CD4-positive, alpha-beta T cell (primary cell): Measurements from ENCODE around the gene NVL. TPM values are rescaled to one million over a fixed set of nuclear protein-coding genes. Genes with fewer than 3 reads are reported as not detected.

Experiments used
- ATAC-seq: fragments of 200-7000 bp; cut with Tn5 transposase; one replicate; pipeline ENCODE4 v1.10.0; 2022; ENCODE audit warnings: mild to moderate bottlenecking; ENCODE audit not compliant: poor library complexity
- CTCF ChIA-PET: fragments of 350-600 bp; sonication (Branson Sonifier 250); formaldehyde crosslinking; loops from one replicate; lab custom pipeline; 2021; ENCODE audit warnings: antibody characterized with exemption, inconsistent platforms; lab: Charles Lee
- POLR2A ChIA-PET: fragments of 350-600 bp; sonication (Branson Sonifier 250); formaldehyde crosslinking; loops from one replicate; lab custom pipeline; 2021; ENCODE audit warnings: antibody characterized with exemption, inconsistent platforms; lab: Charles Lee
- DNase-seq, 14 experiments: peaks; one replicate each; pipeline ENCODE4 v3.0.0-alpha.2; 2013 to 2020; ENCODE audit warnings: mixed read lengths in 2 of 14
- H3K27ac ChIP-seq, 2 donors: one replicate each; pipeline versions ENCODE4 v1.5.1 to v1.7.0; 2013; ENCODE audit warnings: low read length in 2 of 2, low read depth in 1 of 2, mild to moderate bottlenecking in 1 of 2
- H3K27me3 ChIP-seq, 2 experiments: 1 replicate in 1 of 2; 2 replicates in 1 of 2; pipeline versions ENCODE4 v1.6.1 to v1.7.0; 2013; ENCODE audit warnings: low read length in 2 of 2, control low read depth in 1 of 2, mild to moderate bottlenecking in 1 of 2, moderate library complexity in 1 of 2; ENCODE audit not compliant: insufficient read depth in 2 of 2, control insufficient read depth in 1 of 2
- H3K36me3 ChIP-seq: one replicate; pipeline ENCODE4 v1.6.1; 2013; ENCODE audit warnings: low read length, control low read depth; ENCODE audit not compliant: insufficient read depth
- H3K4me1 ChIP-seq: one replicate; pipeline ENCODE4 v1.6.1; 2013; ENCODE audit warnings: low read length, control low read depth; ENCODE audit not compliant: insufficient read depth
- H3K4me3 ChIP-seq: one replicate; pipeline ENCODE4 v1.5.1; 2013; ENCODE audit warnings: mild to moderate bottlenecking, low read length, moderate library complexity
- H3K9me3 ChIP-seq, 2 experiments: 1 replicate in 1 of 2; 2 replicates in 1 of 2; pipeline versions ENCODE4 v1.6.1 to v1.7.0; 2013; ENCODE audit warnings: low read length in 2 of 2, mild to moderate bottlenecking in 2 of 2, control low read depth in 1 of 2, moderate library complexity in 1 of 2; ENCODE audit not compliant: control insufficient read depth in 1 of 2, insufficient read depth in 1 of 2
- H3K27ac Mint-ChIP-seq: one replicate; pipeline ENCODE4 v1.8.0; 2020; ENCODE audit warnings: mixed read lengths
- H3K27me3 Mint-ChIP-seq: one replicate; pipeline ENCODE4 v1.8.0; 2021; ENCODE audit warnings: mixed read lengths
- H3K36me3 Mint-ChIP-seq: one replicate; pipeline ENCODE4 v1.8.0; 2021; ENCODE audit warnings: low read depth, mixed read lengths
- H3K4me1 Mint-ChIP-seq: one replicate; pipeline ENCODE4 v1.8.0; 2021; ENCODE audit warnings: low read depth, mixed read lengths
- H3K4me3 Mint-ChIP-seq: one replicate; pipeline ENCODE4 v1.8.0; 2020; ENCODE audit warnings: mild to moderate bottlenecking, mixed read lengths
- H3K9me3 Mint-ChIP-seq: one replicate; pipeline ENCODE4 v1.8.0; 2020; ENCODE audit warnings: mixed read lengths
- intact Hi-C, 2 experiments: fragments of 100-400 bp; cut with DNase I in 1 of 2; cut with micrococcal nuclease in 1 of 2; formaldehyde crosslinking; loops; one replicate each; pipeline versions ENCODE4 v1.15.1 to v1.9.0; 2023 to 2025; cut with DNase I, micrococcal nuclease
- microRNA-seq: library from miRNA; unstranded; fragments of <30 nt; microRNA quantifications from one replicate; pipeline ENCODE4 v1.2.0, GENCODE V29; 2021; ENCODE audit warnings: borderline microRNAs expressed, borderline replicate concordance
- total RNA-seq, 174 experiments: library from RNA in 2 of 174; stranded (reverse) in 2 of 174; gene quantifications; one replicate each; pipeline ENCODE4 v1.2.3 and lab custom pipeline; 2021 to 2026
- TF ChIP-seq, protein P1 (sequence below): fragments of 200-600 bp; IDR thresholded peaks from one replicate; pipeline ENCODE4 v1.8.0; 2022; ENCODE audit warnings: antibody characterized with exemption, mild to moderate bottlenecking

NVL gene
- total RNA-seq, 2 experiments from 2014 or later: 14.9 to 18.5 TPM

DNA sequence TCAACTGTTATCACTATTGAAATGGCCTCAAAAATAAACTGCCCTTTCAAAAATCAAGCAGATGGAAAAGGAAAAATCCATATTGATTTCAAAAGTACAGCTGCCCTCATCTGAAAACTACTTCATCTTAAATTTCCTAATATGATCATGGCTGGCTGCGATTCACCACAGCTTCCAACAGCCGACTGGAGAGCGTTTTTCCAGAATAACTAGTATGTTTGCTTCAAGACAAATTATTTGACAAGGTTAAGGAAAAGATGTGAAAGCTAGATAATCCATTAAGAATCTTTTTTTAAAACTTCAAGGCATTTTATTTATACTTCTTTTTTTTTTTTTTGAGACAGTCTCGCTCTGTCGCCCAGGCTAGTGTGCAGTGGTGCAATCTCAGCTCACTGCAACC, 151.1 kb downstream of the NVL start:
- Histone ChIP-seq H3K4me3 (no peak overlapping the region), H3K4me1 (peaks cover 18% of the 10 kb centered on the region), H3K27ac (no peak overlapping the region), H3K9me3 (no peaks in the 10 kb centered on the region), H3K36me3 (no peaks in the 10 kb centered on the region), H3K27me3 (no peaks in the 10 kb centered on the region)
- Mint-ChIP-seq H3K4me1 (peaks cover 23% of the 10 kb centered on the region), H3K4me3 (no peak overlapping the region), H3K9me3 (no peaks in the 10 kb centered on the region), H3K27ac (no peak overlapping the region), H3K27me3 (no peaks in the 10 kb centered on the region), H3K36me3 (peaks cover 9% of the 10 kb centered on the region)
- TF ChIP-seq, protein P1, sequence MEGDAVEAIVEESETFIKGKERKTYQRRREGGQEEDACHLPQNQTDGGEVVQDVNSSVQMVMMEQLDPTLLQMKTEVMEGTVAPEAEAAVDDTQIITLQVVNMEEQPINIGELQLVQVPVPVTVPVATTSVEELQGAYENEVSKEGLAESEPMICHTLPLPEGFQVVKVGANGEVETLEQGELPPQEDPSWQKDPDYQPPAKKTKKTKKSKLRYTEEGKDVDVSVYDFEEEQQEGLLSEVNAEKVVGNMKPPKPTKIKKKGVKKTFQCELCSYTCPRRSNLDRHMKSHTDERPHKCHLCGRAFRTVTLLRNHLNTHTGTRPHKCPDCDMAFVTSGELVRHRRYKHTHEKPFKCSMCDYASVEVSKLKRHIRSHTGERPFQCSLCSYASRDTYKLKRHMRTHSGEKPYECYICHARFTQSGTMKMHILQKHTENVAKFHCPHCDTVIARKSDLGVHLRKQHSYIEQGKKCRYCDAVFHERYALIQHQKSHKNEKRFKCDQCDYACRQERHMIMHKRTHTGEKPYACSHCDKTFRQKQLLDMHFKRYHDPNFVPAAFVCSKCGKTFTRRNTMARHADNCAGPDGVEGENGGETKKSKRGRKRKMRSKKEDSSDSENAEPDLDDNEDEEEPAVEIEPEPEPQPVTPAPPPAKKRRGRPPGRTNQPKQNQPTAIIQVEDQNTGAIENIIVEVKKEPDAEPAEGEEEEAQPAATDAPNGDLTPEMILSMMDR: no peak
- DNase-seq (no peak), ATAC-seq (no peak)
- CTCF ChIA-PET: no interaction called here
- intact Hi-C loops: no loop called here
- POLR2A ChIA-PET: interaction anchor here (1.2 to 2.0 kb wide), 2 partner anchors 10 to 17 kb away, joined by 3 to 4 read pairs; no protein-coding TSS in a partner anchor

DNA sequence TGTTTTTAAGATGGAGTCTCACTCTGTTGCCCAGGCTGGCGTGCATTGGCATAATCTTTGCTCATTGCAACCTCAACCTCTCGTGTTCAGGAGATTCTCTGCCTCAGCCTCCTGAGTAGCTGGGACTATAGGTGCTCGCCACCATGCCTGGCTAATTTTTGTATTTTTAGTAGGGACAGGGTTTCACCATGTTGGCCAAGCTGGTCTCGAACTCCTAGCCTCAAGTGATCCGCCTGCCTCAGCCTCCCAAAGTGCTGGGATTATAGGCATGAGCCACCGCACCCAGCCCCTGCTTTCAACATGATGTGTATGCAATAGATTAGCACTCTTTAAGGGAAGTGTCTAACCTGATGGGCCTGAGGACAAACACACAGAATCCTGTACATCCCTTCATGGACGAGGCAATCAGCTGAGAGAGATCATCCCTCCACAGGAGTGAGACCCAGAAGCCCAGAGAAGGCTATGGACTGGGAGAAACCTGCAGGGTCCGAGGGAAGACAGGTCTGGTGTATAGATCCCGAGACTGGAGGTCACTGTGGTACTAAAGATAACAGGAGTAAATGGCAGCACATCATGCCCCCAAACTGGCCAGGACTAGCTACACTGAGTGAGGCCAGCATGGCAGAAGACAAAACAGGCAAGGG, 152.5 kb downstream of the NVL start:
- CTCF ChIA-PET: no interaction called here
- Mint-ChIP-seq H3K4me3 (no peak overlapping the region), H3K9me3 (no peaks in the 10 kb centered on the region), H3K4me1 (peaks cover 22% of the 10 kb centered on the region), H3K36me3 (peaks cover 4% of the 10 kb centered on the region), H3K27me3 (no peaks in the 10 kb centered on the region), H3K27ac (no peak overlapping the region)
- TF ChIP-seq, protein P1: no peak
- POLR2A ChIA-PET: interaction anchor here (0.6 kb wide), 1 partner anchor 76 kb away, joined by 4 read pairs; no protein-coding TSS in a partner anchor
- Histone ChIP-seq H3K27ac (no peak overlapping the region), H3K9me3 (no peaks in the 10 kb centered on the region), H3K4me1 (peaks cover 12% of the 10 kb centered on the region), H3K4me3 (no peak overlapping the region), H3K36me3 (no peaks in the 10 kb centered on the region), H3K27me3 (no peaks in the 10 kb centered on the region)
- ATAC-seq: no peak
- intact Hi-C loops: no loop called here
- no peak for DNase-seq

Small RNAs within 50 kb of the gene (microRNA-seq; reads per million reads assigned to microRNA genes)
- gene MIR320B2: 3.1 reads per million, percentile 16 among the genes with 10 or more reads in this experiment

Other genes starting within 250 kb of the NVL start
- gene FBXO28, start 216.1 kb downstream of the NVL start, total RNA-seq: 10 to 100 TPM; 32.5 to 37.1 TPM
- 10 to 100 TPM; 54.0 to 59.1 TPM for gene DEGS1, start 146.9 kb downstream of the NVL start, total RNA-seq
- 10 to 100 TPM; 31.2 to 33.6 TPM for gene CNIH4, start 26.7 kb upstream of the NVL start, total RNA-seq
- 100 to 1,000 TPM; 173 to 176 TPM for gene WDR26, start 104.6 kb upstream of the NVL start, total RNA-seq